ENCODE measurements around the gene POLR2F.
"Not testable (repeated sequence)": the region's sequence is repeated elsewhere in the genome, so short reads cannot be mapped to it uniquely, and the experiment has no call there.

The POLR2F gene

DNA sequence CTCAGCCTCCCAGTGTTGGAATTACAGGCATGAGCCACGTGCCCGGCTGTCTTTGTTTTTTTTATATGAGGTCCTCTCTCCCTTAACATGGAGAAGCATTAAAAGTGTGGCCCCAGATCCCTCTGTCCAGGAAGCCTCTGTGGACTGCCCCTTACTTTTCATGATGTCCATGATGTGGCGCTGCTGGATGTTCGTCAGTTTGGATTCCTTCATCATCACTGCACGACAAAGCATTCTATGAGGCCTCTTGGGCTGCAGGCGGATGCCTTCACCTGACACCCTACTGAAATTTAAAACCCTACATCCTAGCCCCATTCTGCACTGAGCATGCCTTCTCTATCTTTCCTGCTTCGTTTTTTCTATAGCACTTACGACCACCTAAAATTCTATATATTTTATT is 2.2 kb upstream of the POLR2F start:
- H3K27ac ChIP-seq = no peak overlapping the region
- no peak for DNase-seq

GRCh38 chr22:37952629-37953028 is 870 bp upstream of the POLR2F start:
- H3K9me3 ChIP-seq; DNase-seq; H3K27me3 ChIP-seq; intact Hi-C loops (cut with DNase I; ENCODE audit: low total_unique reads): not testable (repeated sequence)
- peak overlapping the region; percentile 19 to 88 for H3K27ac ChIP-seq
- peak overlapping the region; percentile 95 for H3K4me3 ChIP-seq
- H3K36me3 ChIP-seq = peaks cover 7 to 13% (median 9%) of the 10 kb centered on the region in 3 donors
- H3K4me1 ChIP-seq = peaks cover 0 to 25% (median 20%) of the 10 kb centered on the region in 4 donors

More for the DNA sequence above, 2.2 kb upstream of the POLR2F start:
- no peak overlapping the region for H3K4me3 ChIP-seq
- no peaks in the 10 kb centered on the region for H3K9me3 ChIP-seq
- no peaks in the 10 kb centered on the region for H3K27me3 ChIP-seq
- peaks cover 0 to under 1% (median 0%) of the 10 kb centered on the region in 3 donors for H3K36me3 ChIP-seq
- intact Hi-C loops (cut with DNase I; ENCODE audit: low total_unique reads) = no loop called here
- peaks cover 0 to 25% (median 20%) of the 10 kb centered on the region in 4 donors for H3K4me1 ChIP-seq
- TF ChIP-seq, protein P1, sequence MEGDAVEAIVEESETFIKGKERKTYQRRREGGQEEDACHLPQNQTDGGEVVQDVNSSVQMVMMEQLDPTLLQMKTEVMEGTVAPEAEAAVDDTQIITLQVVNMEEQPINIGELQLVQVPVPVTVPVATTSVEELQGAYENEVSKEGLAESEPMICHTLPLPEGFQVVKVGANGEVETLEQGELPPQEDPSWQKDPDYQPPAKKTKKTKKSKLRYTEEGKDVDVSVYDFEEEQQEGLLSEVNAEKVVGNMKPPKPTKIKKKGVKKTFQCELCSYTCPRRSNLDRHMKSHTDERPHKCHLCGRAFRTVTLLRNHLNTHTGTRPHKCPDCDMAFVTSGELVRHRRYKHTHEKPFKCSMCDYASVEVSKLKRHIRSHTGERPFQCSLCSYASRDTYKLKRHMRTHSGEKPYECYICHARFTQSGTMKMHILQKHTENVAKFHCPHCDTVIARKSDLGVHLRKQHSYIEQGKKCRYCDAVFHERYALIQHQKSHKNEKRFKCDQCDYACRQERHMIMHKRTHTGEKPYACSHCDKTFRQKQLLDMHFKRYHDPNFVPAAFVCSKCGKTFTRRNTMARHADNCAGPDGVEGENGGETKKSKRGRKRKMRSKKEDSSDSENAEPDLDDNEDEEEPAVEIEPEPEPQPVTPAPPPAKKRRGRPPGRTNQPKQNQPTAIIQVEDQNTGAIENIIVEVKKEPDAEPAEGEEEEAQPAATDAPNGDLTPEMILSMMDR (IDR thresholded peaks at IDR 0.05) = no peak

DNA sequence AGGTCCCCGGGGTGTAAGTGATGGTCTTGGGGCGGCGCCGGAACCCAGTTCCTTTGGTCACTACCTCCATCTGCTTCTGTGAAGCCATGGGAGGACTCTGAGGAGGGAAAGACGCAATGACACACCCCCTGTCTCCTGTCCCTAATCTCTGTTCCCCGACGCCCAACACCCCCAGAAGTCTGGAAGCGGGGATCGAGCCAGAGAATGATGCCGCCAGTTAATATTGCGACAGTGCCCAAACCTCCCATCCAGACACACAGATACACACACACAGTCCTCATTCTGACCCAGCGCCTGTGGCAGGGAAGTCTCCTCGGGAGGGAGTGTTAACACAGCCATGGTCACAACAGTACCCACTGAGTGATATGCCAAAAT is 450 bp upstream of the POLR2F start:
- Histone ChIP-seq H3K4me1 (peaks cover 0 to 25% (median 20%) of the 10 kb centered on the region in 4 donors), H3K36me3 (peaks cover 7 to 18% (median 9%) of the 10 kb centered on the region in 3 donors), H3K27ac (peak overlapping the region; percentile 19 to 88), H3K9me3 (no peaks in the 10 kb centered on the region), H3K27me3 (no peaks in the 10 kb centered on the region), H3K4me3 (peak overlapping the region; percentile 95)
- DNase-seq = no peak
- TF ChIP-seq, protein P1 (IDR thresholded peaks at IDR 0.05) = no peak
- intact Hi-C loops (cut with DNase I; ENCODE audit: low total_unique reads) = no loop called here

- Histone ChIP-seq H3K4me1 (peaks cover 0 to 25% (median 20%) of the 10 kb centered on the region in 4 donors), H3K9me3 (no peaks in the 10 kb centered on the region), H3K27me3 (no peaks in the 10 kb centered on the region), H3K27ac (no peak overlapping the region), H3K4me3 (peak overlapping the region; percentile 95), H3K36me3 (peaks cover 21 to 34% (median 25%) of the 10 kb centered on the region in 3 donors)
- TF ChIP-seq, protein P1 (IDR thresholded peaks at IDR 0.05) = no peak
- intact Hi-C loops (cut with DNase I; ENCODE audit: low total_unique reads) = no loop called here
- no peak for DNase-seq
These were observed 1.2 kb downstream of the POLR2F start for GRCh38 chr22:37954686-37955085.

DNA sequence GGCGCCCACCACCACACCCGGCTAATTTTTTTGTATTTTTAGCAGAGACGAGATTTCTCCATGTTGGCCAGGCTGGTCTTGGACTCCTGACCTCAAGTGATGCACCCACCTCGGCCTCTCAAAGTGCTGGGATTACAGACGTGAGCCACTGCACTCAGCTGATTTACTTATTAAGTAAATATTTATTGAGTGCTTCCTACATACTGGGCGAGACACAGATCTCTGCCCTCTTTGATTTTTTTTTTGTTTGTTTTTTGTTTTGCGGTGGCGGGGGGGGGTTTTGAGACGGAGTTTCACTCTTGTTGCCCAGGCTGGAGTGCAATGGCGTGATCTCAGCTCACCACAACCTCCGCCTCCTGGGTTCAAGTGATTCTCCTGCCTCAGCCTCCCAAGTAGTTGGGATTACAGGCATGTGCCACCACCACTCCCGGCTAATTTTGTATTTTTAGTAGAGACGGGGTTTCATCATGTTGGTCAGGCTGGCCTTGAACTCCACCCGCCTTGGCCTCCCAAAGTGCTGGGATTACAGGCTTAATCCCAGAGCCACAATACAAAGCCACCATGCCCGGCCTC is 2.4 kb downstream of the POLR2F start:
- H3K9me3 ChIP-seq; intact Hi-C loops (cut with DNase I; ENCODE audit: low total_unique reads); H3K4me3 ChIP-seq; DNase-seq; H3K27me3 ChIP-seq; H3K27ac ChIP-seq: not testable (repeated sequence)
- peaks cover 0 to 25% (median 20%) of the 10 kb centered on the region in 4 donors for H3K4me1 ChIP-seq
- peaks cover 32 to 46% (median 37%) of the 10 kb centered on the region in 3 donors for H3K36me3 ChIP-seq

- TF ChIP-seq, protein P1 (IDR thresholded peaks at IDR 0.05) = no peak
- intact Hi-C loops (cut with DNase I; ENCODE audit: low total_unique reads) = no loop called here
- no peak overlapping the region for H3K4me3 ChIP-seq
- H3K27ac ChIP-seq = no peak overlapping the region
- H3K36me3 ChIP-seq = peaks cover 45 to 59% (median 50%) of the 10 kb centered on the region in 3 donors
- H3K27me3 ChIP-seq = no peaks in the 10 kb centered on the region
- H3K9me3 ChIP-seq = no peaks in the 10 kb centered on the region
- H3K4me1 ChIP-seq = peaks cover 0 to 24% (median 20%) of the 10 kb centered on the region in 4 donors
- DNase-seq = no peak
These were observed 3.7 kb downstream of the POLR2F start for GRCh38 chr22:37957232-37957631.

Measured in tibial artery (tissue), 4 donors.